HEK293 (cell line): ENCODE measurements around the gene MRTFA.
"Not testable (repeated sequence)": the region's sequence is repeated elsewhere in the genome, so short reads cannot be mapped to it uniquely, and the experiment has no call there.

Experiments
- CTCF ChIA-PET: fragments of 350-600 bp; formaldehyde crosslinking; extraction: SDS; loops from one replicate; lab custom pipeline; 2021; ENCODE audit warnings: antibody characterized with exemption; lab: Yijun Ruan, JAX
- POLR2A ChIA-PET: fragments of 300-600 bp; formaldehyde crosslinking; extraction: SDS; loops from one replicate; lab custom pipeline; 2020; ENCODE audit warnings: antibody characterized with exemption, inconsistent platforms; lab: Yijun Ruan, JAX
- H3K27ac ChIP-seq: fragments of 200-500 bp; sonication (Bioruptor generic); 2 replicates; pipeline ENCODE4 v1.5.1; 2014; ENCODE audit warnings: low read depth, low read length, control low read depth, inconsistent platforms; ENCODE audit errors: extremely low read depth
- H3K36me3 ChIP-seq, 2 experiments: fragments of 200-500 bp in 1 of 2; sonication (Bioruptor generic) in 1 of 2; 1 replicate in 1 of 2; 2 replicates in 1 of 2; pipeline ENCODE4 v1.5.1; 2014 to 2017; ENCODE audit warnings: inconsistent platforms in 2 of 2, low read length in 2 of 2; ENCODE audit not compliant: control insufficient read depth in 2 of 2, insufficient read depth in 1 of 2
- H3K4me1 ChIP-seq: fragments of 200-500 bp; sonication (Bioruptor generic); 2 replicates; pipeline ENCODE4 v1.5.1; 2014; ENCODE audit warnings: mild to moderate bottlenecking, low read length, inconsistent platforms; ENCODE audit not compliant: control insufficient read depth, insufficient read depth
- H3K4me3 ChIP-seq: 2 replicates; pipeline ENCODE4 v1.5.1; 2011; ENCODE audit warnings: low read depth, mild to moderate bottlenecking, control low read depth, low read length, moderate library complexity
- H3K9me3 ChIP-seq: fragments of 200-500 bp; sonication (Bioruptor generic); 2 replicates; pipeline ENCODE4 v1.5.1; 2014; ENCODE audit warnings: low read depth, low read length, inconsistent platforms; ENCODE audit not compliant: control insufficient read depth, insufficient read depth
- ELK4 ChIP-seq: IDR thresholded peaks from 2 replicates; pipeline ENCODE4 v1.6.1; 2011; ENCODE audit warnings: mild to moderate bottlenecking, low read depth, low read length, borderline replicate concordance
- KLF10 ChIP-seq: fragments of 450-650 bp; IDR thresholded peaks from 2 replicates; pipeline ENCODE4 v1.5.1; 2018; ENCODE audit warnings: missing biosample characterization, mild to moderate bottlenecking, missing genetic modification characterization
- YY2 ChIP-seq: fragments of 450-650 bp; formaldehyde crosslinking; IDR thresholded peaks from 2 replicates; pipeline ENCODE4 v1.5.1; 2016; ENCODE audit warnings: missing biosample characterization, missing genetic modification characterization
- ZNF112 ChIP-seq: fragments of 450-650 bp; formaldehyde crosslinking; IDR thresholded peaks from 2 replicates; pipeline ENCODE4 v1.5.0; 2017; ENCODE audit warnings: missing biosample characterization, missing genetic modification characterization
- ZNF140 ChIP-seq: fragments of 450-650 bp; formaldehyde crosslinking; IDR thresholded peaks from 2 replicates; pipeline ENCODE4 v1.5.1; 2016; ENCODE audit warnings: missing biosample characterization, missing genetic modification characterization
- ZNF146 ChIP-seq: fragments of 450-650 bp; formaldehyde crosslinking; IDR thresholded peaks from 2 replicates; pipeline ENCODE4 v1.5.1; 2016; ENCODE audit warnings: missing biosample characterization, missing genetic modification characterization
- ZNF26 ChIP-seq: fragments of 450-650 bp; formaldehyde crosslinking; IDR thresholded peaks from 2 replicates; pipeline ENCODE4 v1.5.1; 2016; ENCODE audit warnings: missing biosample characterization, missing genetic modification characterization
- ZNF292 ChIP-seq: fragments of 450-650 bp; formaldehyde crosslinking; IDR thresholded peaks from 2 replicates; pipeline ENCODE4 v1.5.1; 2016; ENCODE audit warnings: low read depth, missing biosample characterization, missing genetic modification characterization, borderline replicate concordance
- ZNF354C ChIP-seq: fragments of 450-650 bp; formaldehyde crosslinking; IDR thresholded peaks from 2 replicates; pipeline ENCODE4 v1.5.1; 2016; ENCODE audit warnings: missing biosample characterization, missing genetic modification characterization, low read depth, borderline replicate concordance
- ZNF404 ChIP-seq: fragments of 450-650 bp; formaldehyde crosslinking; IDR thresholded peaks from 2 replicates; pipeline ENCODE4 v1.5.1; 2017; ENCODE audit warnings: missing biosample characterization, missing genetic modification characterization
- ZNF473 ChIP-seq: fragments of 450-650 bp; formaldehyde crosslinking; IDR thresholded peaks from 2 replicates; pipeline ENCODE4 v1.5.1; 2017; ENCODE audit warnings: missing biosample characterization, missing genetic modification characterization
- ZNF571 ChIP-seq: fragments of 450-650 bp; formaldehyde crosslinking; IDR thresholded peaks from 2 replicates; pipeline ENCODE4 v1.5.0; 2017; ENCODE audit warnings: missing biosample characterization, missing genetic modification characterization
- ZNF600 ChIP-seq: fragments of 450-650 bp; formaldehyde crosslinking; IDR thresholded peaks from 2 replicates; pipeline ENCODE4 v1.5.1; 2016; ENCODE audit warnings: missing biosample characterization, missing genetic modification characterization
- ZNF747 ChIP-seq: fragments of 450-650 bp; formaldehyde crosslinking; IDR thresholded peaks from 2 replicates; pipeline ENCODE4 v1.5.1; 2016; ENCODE audit warnings: missing biosample characterization, missing genetic modification characterization
- ZNF768 ChIP-seq: fragments of 450-650 bp; formaldehyde crosslinking; IDR thresholded peaks from 2 replicates; pipeline ENCODE4 v1.5.1; 2018; ENCODE audit warnings: missing biosample characterization, mild to moderate bottlenecking, missing genetic modification characterization
- ZNF837 ChIP-seq: fragments of 450-650 bp; formaldehyde crosslinking; IDR thresholded peaks from 2 replicates; pipeline ENCODE4 v1.5.1; 2016; ENCODE audit warnings: missing biosample characterization, missing genetic modification characterization
- ZSCAN4 ChIP-seq: fragments of 450-650 bp; formaldehyde crosslinking; IDR thresholded peaks from 2 replicates; pipeline ENCODE4 v1.5.1; 2017; ENCODE audit warnings: missing biosample characterization, missing genetic modification characterization

MRTFA gene

GRCh38 chr22:40659166-40659565, 22.6 kb upstream of the MRTFA start:
- CTCF ChIA-PET = no interaction called here
- no peaks in the 10 kb centered on the region for H3K36me3 ChIP-seq
- H3K4me1 ChIP-seq = 0 out of 2 replicates have a peak, but pooled peaks cover 3% of the 10 kb centered on the region
- H3K9me3 ChIP-seq = no peaks in the 10 kb centered on the region
- no peak overlapping the region for H3K27ac ChIP-seq
- no peak overlapping the region for H3K4me3 ChIP-seq
- TF ChIP-seq ZNF404 (tag by site-specific recombination) (no peak), ZNF140 (no peak), ZNF354C (tag by site-specific recombination) (no peak), ZNF112 (tag by site-specific recombination) (no peak), KLF10 (tag by site-specific recombination) (no peak), ZNF600 (tag by site-specific recombination) (no peak), YY2 (tag by site-specific recombination) (no peak), ZNF26 (tag by site-specific recombination) (no peak), ZNF747 (no peak), ZNF146 (tag by site-specific recombination) (no peak), ZSCAN4 (tag by site-specific recombination) (no peak), ELK4 (no peak), ZNF571 (tag by site-specific recombination) (no peak), ZNF837 (tag by site-specific recombination) (no peak), ZNF292 (tag by site-specific recombination) (no peak), ZNF768 (no peak), ZNF473 (no peak)
- POLR2A ChIA-PET = no interaction called here

- ChIA-PET POLR2A (interaction anchor here (0.6 kb wide), 1 partner anchor 183 kb away, joined by 4 read pairs; no protein-coding TSS in a partner anchor), CTCF (interaction anchor here (0.6 kb wide), 1 partner anchor 557 kb away, joined by 3 read pairs; no protein-coding TSS in a partner anchor)
- H3K4me3 ChIP-seq, H3K36me3 ChIP-seq, H3K27ac ChIP-seq, H3K9me3 ChIP-seq, H3K4me1 ChIP-seq: not testable (repeated sequence)
Measured at GRCh38 chr22:40656651-40657050, 20.1 kb upstream of the MRTFA start.

GRCh38 chr22:40655941-40656340, 19.4 kb upstream of the MRTFA start:
- CTCF ChIA-PET = interaction anchor here (0.6 to 2.6 kb wide), 4 partner anchors 8 to 243 kb away, joined by 3 to 13 read pairs (median 5); no protein-coding TSS in a partner anchor
- H3K4me3 ChIP-seq, POLR2A ChIA-PET, H3K4me1 ChIP-seq, H3K27ac ChIP-seq, H3K36me3 ChIP-seq, H3K9me3 ChIP-seq: not testable (repeated sequence)
